HCT116 (cell line): ENCODE results near the gene CHTOP.

Experiments used
- TF ChIP-seq, protein P1 (sequence below), 3 experiments: fragments of 200-600 bp in 1 of 3; sonication (generic) in 1 of 3; IDR thresholded peaks in 2 of 3; conservative IDR thresholded peaks in 1 of 3; 2 replicates each; pipeline ENCODE4 v1.5.1; 2012 to 2017; ENCODE audit warnings: low read depth in 2 of 3, low read length in 2 of 3, antibody characterized with exemption in 1 of 3, borderline replicate concordance in 1 of 3, control low read depth in 1 of 3, mild to moderate bottlenecking in 1 of 3, mixed read lengths in 1 of 3, mixed run types in 1 of 3, moderate library complexity in 1 of 3; ENCODE audit not compliant: insufficient read depth in 1 of 3
- TF ChIP-seq, protein P2 (sequence below): IDR thresholded peaks from 2 replicates; pipeline ENCODE4 v1.6.1; 2011; ENCODE audit warnings: mild to moderate bottlenecking, low read length, moderate library complexity; ENCODE audit not compliant: insufficient replicate concordance; ENCODE audit errors: extremely low read depth

GRCh38 chr1:153611356-153611755 is 22.5 kb upstream of the CHTOP start:
- TF ChIP-seq, protein P1, sequence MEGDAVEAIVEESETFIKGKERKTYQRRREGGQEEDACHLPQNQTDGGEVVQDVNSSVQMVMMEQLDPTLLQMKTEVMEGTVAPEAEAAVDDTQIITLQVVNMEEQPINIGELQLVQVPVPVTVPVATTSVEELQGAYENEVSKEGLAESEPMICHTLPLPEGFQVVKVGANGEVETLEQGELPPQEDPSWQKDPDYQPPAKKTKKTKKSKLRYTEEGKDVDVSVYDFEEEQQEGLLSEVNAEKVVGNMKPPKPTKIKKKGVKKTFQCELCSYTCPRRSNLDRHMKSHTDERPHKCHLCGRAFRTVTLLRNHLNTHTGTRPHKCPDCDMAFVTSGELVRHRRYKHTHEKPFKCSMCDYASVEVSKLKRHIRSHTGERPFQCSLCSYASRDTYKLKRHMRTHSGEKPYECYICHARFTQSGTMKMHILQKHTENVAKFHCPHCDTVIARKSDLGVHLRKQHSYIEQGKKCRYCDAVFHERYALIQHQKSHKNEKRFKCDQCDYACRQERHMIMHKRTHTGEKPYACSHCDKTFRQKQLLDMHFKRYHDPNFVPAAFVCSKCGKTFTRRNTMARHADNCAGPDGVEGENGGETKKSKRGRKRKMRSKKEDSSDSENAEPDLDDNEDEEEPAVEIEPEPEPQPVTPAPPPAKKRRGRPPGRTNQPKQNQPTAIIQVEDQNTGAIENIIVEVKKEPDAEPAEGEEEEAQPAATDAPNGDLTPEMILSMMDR (IDR thresholded peaks at IDR 0.05 in 2 of 3, conservative IDR thresholded peaks at IDR 0.05 in 1 of 3; ENCODE audit: borderline replicate concordance in 1 of 3, insufficient read depth in 1 of 3, low read depth in 2 of 3, low read length in 2 of 3), result no peak
- TF ChIP-seq, protein P2, sequence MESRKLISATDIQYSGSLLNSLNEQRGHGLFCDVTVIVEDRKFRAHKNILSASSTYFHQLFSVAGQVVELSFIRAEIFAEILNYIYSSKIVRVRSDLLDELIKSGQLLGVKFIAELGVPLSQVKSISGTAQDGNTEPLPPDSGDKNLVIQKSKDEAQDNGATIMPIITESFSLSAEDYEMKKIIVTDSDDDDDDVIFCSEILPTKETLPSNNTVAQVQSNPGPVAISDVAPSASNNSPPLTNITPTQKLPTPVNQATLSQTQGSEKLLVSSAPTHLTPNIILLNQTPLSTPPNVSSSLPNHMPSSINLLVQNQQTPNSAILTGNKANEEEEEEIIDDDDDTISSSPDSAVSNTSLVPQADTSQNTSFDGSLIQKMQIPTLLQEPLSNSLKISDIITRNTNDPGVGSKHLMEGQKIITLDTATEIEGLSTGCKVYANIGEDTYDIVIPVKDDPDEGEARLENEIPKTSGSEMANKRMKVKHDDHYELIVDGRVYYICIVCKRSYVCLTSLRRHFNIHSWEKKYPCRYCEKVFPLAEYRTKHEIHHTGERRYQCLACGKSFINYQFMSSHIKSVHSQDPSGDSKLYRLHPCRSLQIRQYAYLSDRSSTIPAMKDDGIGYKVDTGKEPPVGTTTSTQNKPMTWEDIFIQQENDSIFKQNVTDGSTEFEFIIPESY, result no peak
